ENCODE data around the gene HEPACAM.

HEPACAM gene

GRCh38 chr11:124955035-124955434 is 19.2 kb upstream of the HEPACAM start:
- Histone ChIP-seq H2AFZ (ENCODE audit: low read depth, low read length) (peak overlapping the region; percentile 72; the same call in 1 of the 2 replicates), H3K27ac (ENCODE audit: low read length) (peak overlapping the region; percentile 84), H3K36me3 (ENCODE audit: insufficient read depth, low read length) (peaks cover 5% of the 10 kb centered on the region; the same call in 1 of the 2 replicates), H3K27me3 (ENCODE audit: insufficient read depth, low read length, poor library complexity) (no peaks in the 10 kb centered on the region), H3K9me3 (ENCODE audit: insufficient read depth, low read length, severe bottlenecking) (no peaks in the 10 kb centered on the region), H4K20me1 (ENCODE audit: insufficient read depth, low read length) (no peaks in the 10 kb centered on the region), H3K4me3 (ENCODE audit: low read depth in 1 of 2, low read length in 2 of 2) (peak overlapping the region; percentile 65 to 86; a peak in 3 of 4 replicates), H3K4me1 (ENCODE audit: insufficient read depth, low read length) (peaks cover 51% of the 10 kb centered on the region), H3K79me2 (ENCODE audit: insufficient read depth, low read length) (peaks cover 4% of the 10 kb centered on the region), H3K9ac (ENCODE audit: low read depth, low read length) (peak overlapping the region; percentile 72), H3K4me2 (ENCODE audit: insufficient read depth, low read length) (peak overlapping the region; percentile 83)
- no peak for TF ChIP-seq EZH2 (IDR thresholded peaks at IDR 0.05; ENCODE audit: borderline replicate concordance, low read depth, low read length, severe bottlenecking)
- no peak for TF ChIP-seq CTCF (IDR thresholded peaks at IDR 0.05; ENCODE audit: borderline replicate concordance, extremely low read depth, low read length, poor library complexity, severe bottlenecking)
- no peak for DNase-seq
- no peak for ATAC-seq (ENCODE audit: insufficient read depth, low read depth)

- ATAC-seq (ENCODE audit: insufficient read depth, low read depth) (no peak), DNase-seq (no peak)
- no peak for TF ChIP-seq EZH2 (IDR thresholded peaks at IDR 0.05; ENCODE audit: borderline replicate concordance, low read depth, low read length, severe bottlenecking)
- TF ChIP-seq CTCF (IDR thresholded peaks at IDR 0.05; ENCODE audit: borderline replicate concordance, extremely low read depth, low read length, poor library complexity, severe bottlenecking), result no peak
- no peaks in the 10 kb centered on the region for H4K20me1 ChIP-seq (ENCODE audit: insufficient read depth, low read length)
- H3K4me3 ChIP-seq (ENCODE audit: low read depth in 1 of 2, low read length in 2 of 2), result peak overlapping the region; percentile 65 to 86
- peaks cover 4% of the 10 kb centered on the region for H3K79me2 ChIP-seq (ENCODE audit: insufficient read depth, low read length)
- no peaks in the 10 kb centered on the region for H3K27me3 ChIP-seq (ENCODE audit: insufficient read depth, low read length, poor library complexity)
- H3K9ac ChIP-seq (ENCODE audit: low read depth, low read length), result peak overlapping the region; percentile 72
- H3K9me3 ChIP-seq (ENCODE audit: insufficient read depth, low read length, severe bottlenecking), result no peaks in the 10 kb centered on the region
- H3K4me1 ChIP-seq (ENCODE audit: insufficient read depth, low read length), result peaks cover 56% of the 10 kb centered on the region
- peak overlapping the region; percentile 72 for H2AFZ ChIP-seq (ENCODE audit: low read depth, low read length)
- peaks cover 2% of the 10 kb centered on the region; the same call in 1 of the 2 replicates for H3K36me3 ChIP-seq (ENCODE audit: insufficient read depth, low read length)
- peak overlapping the region; percentile 83 for H3K4me2 ChIP-seq (ENCODE audit: insufficient read depth, low read length)
- H3K27ac ChIP-seq (ENCODE audit: low read length), result peak overlapping the region; percentile 84
Observed at GRCh38 chr11:124954590-124954955, 18.7 kb upstream of the HEPACAM start.

- Histone ChIP-seq H4K20me1 (ENCODE audit: insufficient read depth, low read length) (no peaks in the 10 kb centered on the region), H3K4me3 (ENCODE audit: low read depth in 1 of 2, low read length in 2 of 2) (peak within 1 kb of the TSS; percentile 65 to 86), H3K9ac (ENCODE audit: low read depth, low read length) (peak within 1 kb of the TSS; percentile 72), H3K4me2 (ENCODE audit: insufficient read depth, low read length) (peak within 1 kb of the TSS; percentile 83), H3K36me3 (ENCODE audit: insufficient read depth, low read length) (no peaks in the 10 kb centered on the region), H2AFZ (ENCODE audit: low read depth, low read length) (peak within 1 kb of the TSS; percentile 88), H3K27me3 (ENCODE audit: insufficient read depth, low read length, poor library complexity) (no peaks in the 10 kb centered on the region), H3K79me2 (ENCODE audit: insufficient read depth, low read length) (peaks cover 4% of the 10 kb centered on the region), H3K4me1 (ENCODE audit: insufficient read depth, low read length) (peaks cover 59% of the 10 kb centered on the region), H3K27ac (ENCODE audit: low read length) (peak within 1 kb of the TSS; percentile 96), H3K9me3 (ENCODE audit: insufficient read depth, low read length, severe bottlenecking) (no peaks in the 10 kb centered on the region)
- ATAC-seq (ENCODE audit: insufficient read depth, low read depth) (peak; percentile 90), DNase-seq (peak; percentile 97)
- TF ChIP-seq EZH2 (IDR thresholded peaks at IDR 0.05; ENCODE audit: borderline replicate concordance, low read depth, low read length, severe bottlenecking), result no peak
- TF ChIP-seq CTCF (IDR thresholded peaks at IDR 0.05; ENCODE audit: borderline replicate concordance, extremely low read depth, low read length, poor library complexity, severe bottlenecking), result no peak
Observed at GRCh38 chr11:124953753-124954589, 18.1 kb upstream of the HEPACAM start, which contains the start of gene CCDC15. CCDC15 (plus strand) TSS chr11:124954202; CDS start chr11:124954733, 531 bp downstream.

All from DND-41 (cell line).